HG02938 (cell line): ENCODE data around the gene GPR61.

Experiments used
- ATAC-seq: cut with Tn5 transposase; IDR thresholded peaks from one replicate; pipeline ENCODE4 v1.9.1; 2021; ENCODE audit warnings: mild to moderate bottlenecking, moderate library complexity; ENCODE audit not compliant: unreplicated experiment

The GPR61 gene

GRCh38 chr1:109535481-109535880 lies 4.2 kb upstream of the GPR61 start:
- no peak for ATAC-seq

GRCh38 chr1:109535971-109536491 lies 3.6 kb upstream of the GPR61 start:
- ATAC-seq: no peak

GRCh38 chr1:109537450-109538178 lies 2.1 kb upstream of the GPR61 start:
- no peak for ATAC-seq

- ATAC-seq: no peak
Measured at GRCh38 chr1:109538827-109539555, 681 bp upstream of the GPR61 start.

GRCh38 chr1:109541102-109541501 lies 1.4 kb downstream of the GPR61 start:
- ATAC-seq: no peak

- no peak for ATAC-seq
Measured at GRCh38 chr1:109542657-109543056, 3.0 kb downstream of the GPR61 start.

- ATAC-seq: no peak
Measured at GRCh38 chr1:109543283-109543987, 3.8 kb downstream of the GPR61 start.

- ATAC-seq: no peak
Measured at GRCh38 chr1:109543988-109544735, 4.5 kb downstream of the GPR61 start.

- ATAC-seq: peak; percentile 42
Measured at GRCh38 chr1:109546311-109547109, 6.8 kb downstream of the GPR61 start.

- ATAC-seq: peak; percentile 5
Measured at GRCh38 chr1:109547463-109548320, 8.0 kb downstream of the GPR61 start.

GRCh38 chr1:109548321-109549267 lies 8.9 kb downstream of the GPR61 start, which contains the start of gene GNAI3:
TSS of gene GNAI3 (plus strand) at chr1:109548615. CDS start at chr1:109548721, 106 bp downstream.
- ATAC-seq: peak; percentile 89

- ATAC-seq: no peak
Measured at GRCh38 chr1:109556563-109556962, 16.9 kb downstream of the GPR61 start.

- ATAC-seq: no peak
Measured at GRCh38 chr1:109557520-109557919, 17.8 kb downstream of the GPR61 start.

- no peak for ATAC-seq
Measured at GRCh38 chr1:109559995-109560394, 20.3 kb downstream of the GPR61 start.

- no peak for ATAC-seq
Measured at GRCh38 chr1:109564194-109564878, 24.7 kb downstream of the GPR61 start.

GRCh38 chr1:109565241-109565640 lies 25.6 kb downstream of the GPR61 start:
- no peak for ATAC-seq

- no peak for ATAC-seq
Measured at GRCh38 chr1:109566982-109567381, 27.3 kb downstream of the GPR61 start.
